ENCODE results near the gene ANKRD55. TPM values are rescaled to one million over a fixed set of nuclear protein-coding genes. Genes with fewer than 3 reads are reported as not detected.

Gene ANKRD55
- total and polyA plus RNA-seq, 9 of the 15 experiments (the other 6 are each of a cell fraction or from before 2014, with no cell fraction given): 3.4 to 10.6 (median 6.5) TPM

- TF ChIP-seq CREB5 (CRISPR knock-in tag; IDR thresholded peaks at IDR 0.05) (no peak), MAZ (CRISPR knock-in tag; conservative IDR thresholded peaks at IDR 0.05 in 1 of 2, IDR thresholded peaks at IDR 0.05 in 1 of 2) (no peak), CBFA2T3 (IDR thresholded peaks at IDR 0.05) (peak; percentile 3; the same call in 1 of the 2 replicates), ELF1 (tag; IDR thresholded peaks at IDR 0.05) (no peak), MTA3 (IDR thresholded peaks at IDR 0.05; ENCODE audit: borderline replicate concordance) (no peak), MYC (IDR thresholded peaks at IDR 0.05; ENCODE audit: low read depth, low read length) (no peak), MYC (CRISPR knock-in tag; IDR thresholded peaks at IDR 0.05; ENCODE audit: borderline replicate concordance, low read depth) (no peak), PCBP2 (IDR thresholded peaks at IDR 0.05; ENCODE audit: low read depth, low read length, poor library complexity, severe bottlenecking) (peak; percentile 23), REST (IDR thresholded peaks at IDR 0.05; ENCODE audit: borderline replicate concordance) (no peak), REST (CRISPR knock-in tag; IDR thresholded peaks at IDR 0.05; ENCODE audit: low read depth) (no peak), ZNF512 (tag; IDR thresholded peaks at IDR 0.05) (peak; percentile 95), CC2D1A (IDR thresholded peaks at IDR 0.05) (0 out of 2 replicates have a peak, but pooled peaks have one; percentile 41), LARP7 (IDR thresholded peaks at IDR 0.05) (0 out of 2 replicates have a peak, but pooled peaks have one; percentile 66), THRA (IDR thresholded peaks at IDR 0.05) (0 out of 2 replicates have a peak, but pooled peaks have one; percentile 15), RCOR1 (IDR thresholded peaks at IDR 0.05; ENCODE audit: borderline replicate concordance in 1 of 2, low read depth in 2 of 2, low read length in 2 of 2) (no peak), MTA1 (IDR thresholded peaks at IDR 0.05; ENCODE audit: borderline replicate concordance) (peak; percentile 84), SAFB2 (IDR thresholded peaks at IDR 0.05; ENCODE audit: borderline replicate concordance, low read depth, low read length, severe bottlenecking) (no peak)
Measured at GRCh38 chr5:56257010-56257409, 23.9 kb upstream of the ANKRD55 start (continued).

Measured in K562 (cell line).